Uterus (tissue), 4 donors: ENCODE data around the gene TCERG1. TPM values are rescaled to one million over a fixed set of nuclear protein-coding genes. Genes with fewer than 3 reads are reported as not detected.
A peak's percentile ranks its signal among the peaks of the same experiment; 100 is the strongest.

Source experiments
- DNase-seq, 2 donors: peaks; one replicate each; pipeline ENCODE4 v3.0.0-alpha.2; 2019 to 2020
- H3K27ac ChIP-seq, 2 donors: fragments of 200-600 bp; sonication (generic); 1 replicate in 1 of 2; 2 replicates in 1 of 2; pipeline ENCODE4 v1.5.1; 2016 to 2018
- H3K27me3 ChIP-seq, 2 donors: fragments of 200-600 bp; sonication (generic); one replicate each; pipeline ENCODE4 v1.5.1; 2018 to 2019; ENCODE audit warnings: control low read depth in 1 of 2
- H3K36me3 ChIP-seq, 2 donors: fragments of 200-600 bp; sonication (generic); one replicate each; pipeline ENCODE4 v1.5.1; 2019; ENCODE audit warnings: control low read depth in 1 of 2
- H3K4me1 ChIP-seq, 2 donors: fragments of 200-600 bp; sonication (generic); one replicate each; pipeline ENCODE4 v1.5.1; 2018 to 2019; ENCODE audit warnings: control low read depth in 1 of 2
- H3K4me3 ChIP-seq, 2 donors: fragments of 200-600 bp; sonication (generic); 1 replicate in 1 of 2; 2 replicates in 1 of 2; pipeline ENCODE4 v1.5.1; 2018 to 2019; ENCODE audit warnings: mild to moderate bottlenecking in 1 of 2
- H3K9me3 ChIP-seq, 2 donors: fragments of 200-600 bp; sonication (generic); one replicate each; pipeline ENCODE4 v1.5.1; 2019; ENCODE audit warnings: control low read depth in 1 of 2
- CTCF ChIP-seq, 4 experiments: fragments of 200-600 bp in 2 of 4; fragments of 450-650 bp in 2 of 4; sonication (generic) in 2 of 4; IDR thresholded peaks; one replicate each; pipeline ENCODE4 v1.5.1; 2016 to 2019; ENCODE audit warnings: antibody characterized with exemption in 4 of 4, mild to moderate bottlenecking in 2 of 4, moderate library complexity in 1 of 4
- POLR2A ChIP-seq, 2 donors: fragments of 450-650 bp; IDR thresholded peaks; one replicate each; pipeline ENCODE4 v1.6.1; 2016; ENCODE audit warnings: antibody characterized with exemption in 2 of 2, mild to moderate bottlenecking in 1 of 2, moderate library complexity in 1 of 2
- intact Hi-C: fragments of 100-400 bp; cut with DNase I; formaldehyde crosslinking; loops from one replicate; pipeline ENCODE4 v1.15.1; 2023; ENCODE audit warnings: low total_unique reads
- total RNA-seq, 4 donors: library from RNA; depleted of rRNA in 3 of 4; stranded (reverse); fragments of >200 nt in 3 of 4; gene quantifications; one replicate each; pipeline versions ENCODE4 v1.1.0 to v1.2.4, GENCODE V29; 2014 to 2023
- donor health status: DM: yes; HTN: yes; CAD: no.

The TCERG1 gene
- 100 to 1,000 TPM in 1 of 4 donors, 10 to 100 TPM in 3; 49.7 to 109 (median 77.7) TPM for total RNA-seq

DNA sequence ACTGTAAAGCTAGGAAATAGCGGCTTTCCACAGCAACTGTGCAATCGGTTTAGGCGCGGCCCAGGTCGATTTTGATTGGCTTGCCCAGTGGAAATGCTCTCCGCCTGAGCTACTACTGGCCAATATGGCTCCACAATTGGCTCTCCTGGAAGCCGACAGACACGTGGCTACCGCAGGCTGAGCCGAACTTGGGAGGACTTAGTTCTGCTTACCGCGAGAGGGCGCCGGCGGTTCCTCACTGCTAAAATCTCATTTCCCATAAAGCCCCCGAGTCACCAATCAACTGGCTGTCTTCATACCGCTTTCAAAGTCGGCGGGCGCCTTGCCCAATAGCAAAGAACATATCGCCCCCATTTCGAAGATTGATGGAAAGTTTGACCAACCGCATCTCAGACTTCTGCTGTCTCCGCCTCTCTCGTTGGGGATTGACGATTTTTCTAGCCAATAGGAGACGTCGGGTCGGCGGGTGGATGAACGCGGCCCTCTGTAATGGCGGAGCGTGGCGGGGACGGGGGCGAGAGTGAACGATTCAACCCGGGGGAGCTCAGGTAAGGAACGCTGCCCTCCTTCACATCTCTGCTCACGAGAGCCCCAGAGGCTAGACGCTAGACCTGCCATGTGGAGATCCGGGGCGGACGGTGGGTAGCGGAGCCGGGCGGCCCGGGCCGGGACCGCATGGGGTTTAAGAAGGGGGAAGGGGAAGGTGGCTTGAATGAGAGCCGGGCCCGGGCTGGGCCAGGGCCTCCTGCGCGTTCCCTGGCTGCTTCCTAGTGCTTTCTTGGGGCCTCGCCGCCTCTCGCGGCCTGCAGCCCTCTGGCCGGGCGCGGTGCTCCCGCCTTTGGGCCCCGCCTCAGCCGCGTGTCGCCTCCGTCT lies at the start of gene TCERG1:
Gene TCERG1, plus strand, starts transcription at position 473 of the 873 bp plus-strand sequence. Its CDS starts 17 bp downstream, at position 490.
- H3K9me3 ChIP-seq = no peaks in the 10 kb centered on the region
- H3K4me1 ChIP-seq = peaks cover 0 to 5% of the 10 kb centered on the region in 2 donors
- peak; percentile 99 to 100 for DNase-seq
- TF ChIP-seq POLR2A (IDR thresholded peaks at IDR 0.05) = peak in 1 of 2 donors; percentile 30
- TF ChIP-seq CTCF (IDR thresholded peaks at IDR 0.05) = peak; percentile 79 to 88 (median 84)
- intact Hi-C loops = no loop called here
- H3K4me3 ChIP-seq = peak within 1 kb of the TSS; percentile 95 to 99
- no peaks in the 10 kb centered on the region for H3K27me3 ChIP-seq
- no peaks in the 10 kb centered on the region for H3K36me3 ChIP-seq
- H3K27ac ChIP-seq = peak within 1 kb of the TSS; percentile 84 to 85

- H3K9me3 ChIP-seq = no peaks in the 10 kb centered on the region
- H3K27ac ChIP-seq = no peak overlapping the region
- TF ChIP-seq CTCF (IDR thresholded peaks at IDR 0.05) (no peak), POLR2A (IDR thresholded peaks at IDR 0.05) (no peak)
- no peaks in the 10 kb centered on the region for H3K36me3 ChIP-seq
- DNase-seq = no peak
- no peaks in the 10 kb centered on the region for H3K27me3 ChIP-seq
- intact Hi-C loops = no loop called here
- no peak overlapping the region for H3K4me3 ChIP-seq
- H3K4me1 ChIP-seq = no peaks in the 10 kb centered on the region
These were observed 48.3 kb upstream of the TCERG1 start for GRCh38 chr5:146398826-146399225.

- Histone ChIP-seq H3K9me3 (no peaks in the 10 kb centered on the region), H3K27me3 (no peaks in the 10 kb centered on the region), H3K4me1 (no peaks in the 10 kb centered on the region), H3K36me3 (no peaks in the 10 kb centered on the region), H3K4me3 (no peak overlapping the region), H3K27ac (no peak overlapping the region)
- intact Hi-C loops = no loop called here
- no peak for DNase-seq
- no peak for TF ChIP-seq CTCF (IDR thresholded peaks at IDR 0.05)
- TF ChIP-seq POLR2A (IDR thresholded peaks at IDR 0.05) = no peak
These were observed 47.7 kb upstream of the TCERG1 start for GRCh38 chr5:146399481-146399880.

- Histone ChIP-seq H3K4me1 (no peaks in the 10 kb centered on the region), H3K27ac (no peak overlapping the region), H3K36me3 (no peaks in the 10 kb centered on the region), H3K9me3 (no peaks in the 10 kb centered on the region), H3K4me3 (no peak overlapping the region), H3K27me3 (no peaks in the 10 kb centered on the region)
- intact Hi-C loops = no loop called here
- no peak for TF ChIP-seq CTCF (IDR thresholded peaks at IDR 0.05)
- no peak for TF ChIP-seq POLR2A (IDR thresholded peaks at IDR 0.05)
- no peak for DNase-seq
These were observed 46.9 kb upstream of the TCERG1 start for GRCh38 chr5:146400201-146400600.

DNA sequence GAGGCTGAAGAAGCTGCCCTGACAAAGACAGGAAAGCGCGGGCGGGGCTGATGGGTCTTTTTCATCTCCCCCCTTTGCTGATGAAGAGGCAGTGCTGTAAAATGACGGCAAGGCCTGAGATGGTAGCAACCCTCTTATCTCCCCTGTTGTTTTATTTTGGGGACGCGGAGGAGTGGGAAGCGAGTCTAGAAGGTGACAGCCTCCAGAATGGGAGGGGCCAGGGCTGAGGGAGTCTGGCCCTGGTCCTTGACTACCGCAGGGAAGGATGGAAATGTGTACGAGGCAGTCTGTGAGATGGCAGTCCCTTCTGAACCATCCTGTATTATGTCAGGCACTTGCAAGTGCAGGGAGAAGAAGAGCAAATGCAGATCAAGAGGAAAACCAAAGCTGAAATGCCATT lies 46.1 kb upstream of the TCERG1 start:
- intact Hi-C loops = no loop called here
- Histone ChIP-seq H3K4me1 (no peaks in the 10 kb centered on the region), H3K4me3 (no peak overlapping the region), H3K27me3 (no peaks in the 10 kb centered on the region), H3K9me3 (no peaks in the 10 kb centered on the region), H3K36me3 (no peaks in the 10 kb centered on the region), H3K27ac (no peak overlapping the region)
- TF ChIP-seq POLR2A (IDR thresholded peaks at IDR 0.05) (no peak), CTCF (IDR thresholded peaks at IDR 0.05) (no peak)
- DNase-seq = no peak
